Measurements from ENCODE around the gene ZNF277.

Gene ZNF277

GRCh38 chr7:112266595-112267270 is 60.2 kb downstream of the ZNF277 start:
- Histone ChIP-seq H3K27me3 (ENCODE audit: control insufficient read depth, insufficient read depth, low read length) (no peaks in the 10 kb centered on the region), H3K4me1 (ENCODE audit: control insufficient read depth, insufficient read depth, low read length) (peaks cover 3% of the 10 kb centered on the region)

DNA sequence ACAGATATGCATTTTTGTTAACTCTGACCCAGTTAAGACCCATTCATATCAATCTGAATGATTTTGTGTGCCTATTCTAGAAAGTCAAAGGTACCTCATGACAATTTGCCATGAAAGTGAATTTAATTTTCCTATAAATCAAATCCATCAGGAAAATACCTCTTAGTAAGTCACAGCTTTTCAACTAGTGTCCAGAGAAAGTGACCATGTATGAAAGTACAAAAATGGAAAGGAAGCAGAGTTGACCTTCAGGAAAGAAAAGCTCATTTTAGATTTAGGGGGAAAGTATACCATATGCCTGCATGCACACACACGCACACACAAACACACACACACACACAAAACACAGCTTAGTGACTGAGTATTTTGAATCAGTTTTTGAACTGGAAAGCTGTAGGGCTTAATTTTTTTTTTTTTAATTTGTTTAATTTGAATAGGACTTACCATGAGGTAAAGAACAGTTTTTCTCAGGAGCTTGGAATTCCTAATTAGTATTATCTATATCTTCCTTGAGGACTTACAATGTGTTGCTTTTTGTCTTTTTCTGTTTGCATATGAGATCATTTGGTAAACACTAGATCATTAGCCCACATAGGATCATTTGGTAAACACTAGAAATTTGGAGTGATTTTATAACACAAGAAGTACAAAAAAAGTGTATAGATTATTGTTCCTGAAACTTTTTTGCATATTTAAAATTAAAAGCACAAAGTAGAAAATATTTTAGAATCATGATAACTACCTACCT is 61.6 kb downstream of the ZNF277 start:
- Histone ChIP-seq H3K9ac (ENCODE audit: low read length) (no peak overlapping the region), H3K4me1 (ENCODE audit: control insufficient read depth, insufficient read depth, low read length) (peaks cover under 1% of the 10 kb centered on the region), H3K27me3 (ENCODE audit: control insufficient read depth, insufficient read depth, low read length) (no peaks in the 10 kb centered on the region), H3K9me3 (ENCODE audit: control insufficient read depth, low read length) (no peaks in the 10 kb centered on the region), H3K36me3 (ENCODE audit: control insufficient read depth, insufficient read depth, low read length) (no peaks in the 10 kb centered on the region), H3K4me3 (ENCODE audit: low read length) (no peak overlapping the region)

More at GRCh38 chr7:112266595-112267270, 60.2 kb downstream of the ZNF277 start:
- Histone ChIP-seq H3K9ac (ENCODE audit: low read length) (no peak overlapping the region), H3K9me3 (ENCODE audit: control insufficient read depth, low read length) (no peaks in the 10 kb centered on the region), H3K36me3 (ENCODE audit: control insufficient read depth, insufficient read depth, low read length) (no peaks in the 10 kb centered on the region), H3K4me3 (ENCODE audit: low read length) (no peak overlapping the region)

GRCh38 chr7:112271162-112271561 is 64.7 kb downstream of the ZNF277 start:
- Histone ChIP-seq H3K27me3 (ENCODE audit: control insufficient read depth, insufficient read depth, low read length) (no peaks in the 10 kb centered on the region), H3K4me1 (ENCODE audit: control insufficient read depth, insufficient read depth, low read length) (no peaks in the 10 kb centered on the region), H3K36me3 (ENCODE audit: control insufficient read depth, insufficient read depth, low read length) (no peaks in the 10 kb centered on the region), H3K9ac (ENCODE audit: low read length) (no peak overlapping the region), H3K4me3 (ENCODE audit: low read length) (no peak overlapping the region), H3K9me3 (ENCODE audit: control insufficient read depth, low read length) (no peaks in the 10 kb centered on the region)

DNA sequence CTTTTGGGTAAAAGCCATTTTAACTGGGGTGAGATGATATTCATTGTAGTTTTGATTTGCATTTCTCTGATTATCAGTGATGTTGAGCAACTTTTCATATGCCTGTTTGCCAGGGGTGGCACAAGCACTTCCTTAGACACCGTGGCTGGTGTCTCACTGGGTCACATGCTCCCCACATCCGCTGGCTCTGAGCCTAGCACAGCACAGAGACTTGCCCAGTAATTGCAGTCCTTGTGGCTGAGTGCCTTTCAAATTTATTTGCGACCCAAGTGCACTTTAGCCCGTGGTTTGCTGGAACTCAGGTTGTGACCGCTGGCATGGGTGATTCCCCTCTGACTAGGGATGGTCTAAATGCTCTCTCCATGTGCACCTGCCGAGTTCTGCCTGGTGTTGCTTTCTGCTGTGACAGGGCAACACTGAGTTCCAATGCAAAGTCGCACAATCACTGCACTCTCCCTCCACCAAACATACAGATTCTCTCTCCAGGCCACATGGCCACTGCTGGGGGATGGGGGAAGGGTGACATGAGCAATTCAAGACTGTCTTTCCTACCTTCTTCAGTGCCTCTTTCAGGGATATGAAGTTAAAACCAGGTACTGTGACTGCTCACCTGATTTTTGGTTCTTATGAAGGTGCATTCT is 66.5 kb downstream of the ZNF277 start:
- no peaks in the 10 kb centered on the region for H3K36me3 ChIP-seq (ENCODE audit: control insufficient read depth, insufficient read depth, low read length)
- no peaks in the 10 kb centered on the region for H3K9me3 ChIP-seq (ENCODE audit: control insufficient read depth, low read length)
- no peak overlapping the region for H3K4me3 ChIP-seq (ENCODE audit: low read length)
- no peak overlapping the region for H3K9ac ChIP-seq (ENCODE audit: low read length)
- no peaks in the 10 kb centered on the region for H3K4me1 ChIP-seq (ENCODE audit: control insufficient read depth, insufficient read depth, low read length)
- no peaks in the 10 kb centered on the region for H3K27me3 ChIP-seq (ENCODE audit: control insufficient read depth, insufficient read depth, low read length)

- Histone ChIP-seq H3K36me3 (ENCODE audit: control insufficient read depth, insufficient read depth, low read length) (no peaks in the 10 kb centered on the region), H3K27me3 (ENCODE audit: control insufficient read depth, insufficient read depth, low read length) (no peaks in the 10 kb centered on the region), H3K9me3 (ENCODE audit: control insufficient read depth, low read length) (no peaks in the 10 kb centered on the region), H3K4me1 (ENCODE audit: control insufficient read depth, insufficient read depth, low read length) (peaks cover 6% of the 10 kb centered on the region), H3K4me3 (ENCODE audit: low read length) (no peak overlapping the region), H3K9ac (ENCODE audit: low read length) (no peak overlapping the region)
These were observed 72.5 kb downstream of the ZNF277 start for GRCh38 chr7:112279042-112279441.

- H3K9ac ChIP-seq (ENCODE audit: low read length): no peak overlapping the region
- H3K4me1 ChIP-seq (ENCODE audit: control insufficient read depth, insufficient read depth, low read length): peaks cover 6% of the 10 kb centered on the region
- no peaks in the 10 kb centered on the region for H3K9me3 ChIP-seq (ENCODE audit: control insufficient read depth, low read length)
- H3K27me3 ChIP-seq (ENCODE audit: control insufficient read depth, insufficient read depth, low read length): no peaks in the 10 kb centered on the region
- H3K36me3 ChIP-seq (ENCODE audit: control insufficient read depth, insufficient read depth, low read length): no peaks in the 10 kb centered on the region
- no peak overlapping the region for H3K4me3 ChIP-seq (ENCODE audit: low read length)
These were observed 73.8 kb downstream of the ZNF277 start for GRCh38 chr7:112280267-112280666.

DNA sequence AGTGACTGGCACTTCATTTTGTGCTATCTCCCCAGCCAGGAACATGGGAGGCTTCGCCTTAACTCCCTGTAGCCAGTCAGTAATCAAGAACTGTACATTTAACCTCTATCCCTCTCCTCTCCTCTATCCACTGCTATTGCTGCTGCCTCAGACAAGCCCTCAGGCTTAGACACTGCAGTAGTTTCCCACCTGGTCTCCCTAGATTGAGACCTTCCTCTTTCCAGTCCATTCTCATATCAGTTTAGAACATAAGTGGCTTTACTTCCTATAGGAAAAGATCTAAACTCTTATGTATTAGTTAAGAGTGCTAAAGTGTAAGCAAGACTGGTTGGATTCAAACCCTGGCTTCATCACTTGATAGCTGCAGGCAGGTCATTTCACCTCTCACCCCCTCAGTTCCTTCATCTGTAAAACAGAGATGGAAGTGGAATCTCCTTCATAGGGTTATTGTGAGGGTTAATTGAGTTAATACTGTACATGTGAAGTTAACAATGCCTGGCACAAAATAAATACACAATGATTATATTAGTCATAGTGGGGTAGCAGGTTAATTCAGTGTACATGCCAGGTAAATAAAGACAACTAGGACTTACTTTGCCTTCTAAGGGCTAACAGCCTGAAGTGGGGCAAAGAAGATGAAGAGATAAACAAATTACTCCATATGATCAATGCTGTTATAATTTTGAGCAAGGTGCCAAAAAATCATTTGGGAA is 76.1 kb downstream of the ZNF277 start:
- peaks cover 6% of the 10 kb centered on the region for H3K4me1 ChIP-seq (ENCODE audit: control insufficient read depth, insufficient read depth, low read length)
- H3K9me3 ChIP-seq (ENCODE audit: control insufficient read depth, low read length): no peaks in the 10 kb centered on the region
- H3K27me3 ChIP-seq (ENCODE audit: control insufficient read depth, insufficient read depth, low read length): no peaks in the 10 kb centered on the region
- no peaks in the 10 kb centered on the region for H3K36me3 ChIP-seq (ENCODE audit: control insufficient read depth, insufficient read depth, low read length)
- H3K4me3 ChIP-seq (ENCODE audit: low read length): no peak overlapping the region
- H3K9ac ChIP-seq (ENCODE audit: low read length): no peak overlapping the region

DNA sequence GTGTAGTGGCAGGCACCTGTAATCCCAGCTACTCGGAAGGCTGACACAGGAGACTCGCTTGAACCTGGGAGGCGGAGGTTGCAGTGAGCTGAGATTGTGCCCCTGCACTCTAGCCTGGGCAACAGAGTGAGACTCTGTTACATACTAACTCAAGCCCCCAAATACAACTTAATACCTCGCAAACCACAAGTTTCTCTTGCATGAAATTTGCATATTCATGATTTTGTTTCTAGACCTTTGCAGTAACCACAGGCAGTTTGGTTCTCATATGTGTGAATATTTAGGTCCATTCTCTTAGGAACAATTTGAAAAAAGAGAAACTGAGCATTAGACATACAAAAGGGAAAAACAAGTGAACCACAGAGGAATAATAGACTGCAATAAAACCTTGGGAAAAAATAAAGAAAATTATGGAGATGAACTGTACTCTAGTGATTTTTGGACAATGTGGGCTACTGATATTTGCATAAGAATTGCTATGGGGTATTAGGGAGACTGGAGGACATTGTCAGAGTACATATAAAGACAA is 77.0 kb downstream of the ZNF277 start:
- H3K9ac ChIP-seq (ENCODE audit: low read length): no peak overlapping the region
- peaks cover 6% of the 10 kb centered on the region for H3K4me1 ChIP-seq (ENCODE audit: control insufficient read depth, insufficient read depth, low read length)
- no peak overlapping the region for H3K4me3 ChIP-seq (ENCODE audit: low read length)
- no peaks in the 10 kb centered on the region for H3K9me3 ChIP-seq (ENCODE audit: control insufficient read depth, low read length)
- no peaks in the 10 kb centered on the region for H3K36me3 ChIP-seq (ENCODE audit: control insufficient read depth, insufficient read depth, low read length)
- no peaks in the 10 kb centered on the region for H3K27me3 ChIP-seq (ENCODE audit: control insufficient read depth, insufficient read depth, low read length)

DNA sequence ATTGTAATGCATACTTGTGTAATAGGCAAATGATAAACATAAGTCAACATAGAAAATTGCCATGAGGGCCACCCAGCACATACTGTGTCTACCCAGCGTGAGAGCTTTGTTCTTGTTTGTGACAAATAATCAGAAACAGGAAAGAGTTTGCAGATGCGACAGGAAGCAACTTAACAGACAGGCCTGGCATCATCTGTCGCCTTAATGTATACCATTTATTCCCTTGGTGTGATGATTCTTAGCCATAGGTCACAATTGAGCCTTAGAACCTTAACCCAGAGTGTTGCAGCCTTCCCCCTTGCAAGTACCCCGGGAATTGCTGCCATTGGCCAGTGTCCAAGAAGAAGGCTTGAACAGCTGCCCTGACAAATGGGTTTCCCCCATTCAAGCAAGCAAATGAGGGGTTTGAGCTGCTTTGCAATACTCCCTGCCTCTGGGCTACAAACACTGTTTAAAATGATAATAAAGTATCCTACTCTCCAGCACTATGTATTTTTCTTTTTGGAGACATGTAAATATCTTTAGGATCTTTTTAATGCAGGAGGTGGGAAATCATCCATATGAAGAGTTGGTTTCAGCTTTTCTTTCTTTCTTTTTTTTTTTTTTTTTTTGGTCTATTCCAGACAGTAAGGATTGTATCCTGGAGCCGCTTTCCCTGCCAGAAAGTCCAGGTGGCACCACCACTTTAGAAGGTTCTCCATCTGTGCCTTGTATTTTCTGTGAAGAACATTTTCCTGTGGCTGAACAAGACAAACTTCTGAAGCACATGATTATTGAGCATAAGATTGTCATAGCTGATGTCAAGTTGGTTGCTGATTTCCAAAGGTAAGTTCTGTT is 80.0 kb downstream of the ZNF277 start:
- Histone ChIP-seq H3K27me3 (ENCODE audit: control insufficient read depth, insufficient read depth, low read length) (no peaks in the 10 kb centered on the region), H3K4me3 (ENCODE audit: low read length) (no peak overlapping the region), H3K36me3 (ENCODE audit: control insufficient read depth, insufficient read depth, low read length) (no peaks in the 10 kb centered on the region), H3K9ac (ENCODE audit: low read length) (no peak overlapping the region), H3K9me3 (ENCODE audit: control insufficient read depth, low read length) (no peaks in the 10 kb centered on the region), H3K4me1 (ENCODE audit: control insufficient read depth, insufficient read depth, low read length) (peaks cover 6% of the 10 kb centered on the region)

DNA sequence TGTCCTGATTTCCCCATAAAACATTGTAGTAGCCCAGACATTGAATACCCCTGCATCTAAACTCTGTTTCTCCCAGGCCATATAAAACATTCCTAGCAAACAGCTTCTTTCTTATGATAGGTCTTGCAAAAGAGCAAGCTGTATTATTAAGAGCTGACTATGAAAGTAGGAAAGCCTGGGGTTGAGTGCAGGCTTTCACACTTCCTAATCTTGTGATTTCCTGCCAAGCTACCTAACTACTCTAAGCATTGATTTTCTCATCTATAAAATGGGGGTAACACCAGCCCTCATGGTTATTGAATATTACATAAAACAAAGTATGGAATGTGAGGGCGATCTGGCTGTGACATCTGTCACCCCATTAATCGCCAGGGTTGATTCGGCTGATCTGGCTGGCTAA is 81.8 kb downstream of the ZNF277 start:
- no peak overlapping the region for H3K4me3 ChIP-seq (ENCODE audit: low read length)
- no peak overlapping the region for H3K9ac ChIP-seq (ENCODE audit: low read length)
- no peaks in the 10 kb centered on the region for H3K36me3 ChIP-seq (ENCODE audit: control insufficient read depth, insufficient read depth, low read length)
- H3K9me3 ChIP-seq (ENCODE audit: control insufficient read depth, low read length): no peaks in the 10 kb centered on the region
- H3K27me3 ChIP-seq (ENCODE audit: control insufficient read depth, insufficient read depth, low read length): no peaks in the 10 kb centered on the region
- H3K4me1 ChIP-seq (ENCODE audit: control insufficient read depth, insufficient read depth, low read length): no peaks in the 10 kb centered on the region

DNA sequence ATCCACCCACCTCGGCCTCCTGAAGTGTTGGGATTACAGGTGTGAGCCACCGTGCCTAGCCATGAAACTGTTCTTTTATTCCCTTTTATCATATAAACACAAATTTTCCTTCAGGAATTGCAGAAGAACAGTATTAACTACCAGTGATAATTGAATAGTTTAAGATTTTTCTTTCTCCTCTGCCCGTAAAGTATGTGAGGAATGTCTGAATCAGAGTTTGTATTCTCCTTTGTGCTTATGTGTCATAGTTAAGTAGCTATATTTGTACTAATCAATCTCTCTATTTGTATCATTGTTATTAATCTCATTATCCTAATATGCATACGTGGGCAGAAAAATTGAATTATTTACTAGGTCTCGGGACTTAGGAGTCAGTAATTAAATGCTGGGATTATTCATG is 83.6 kb downstream of the ZNF277 start:
- H3K9ac ChIP-seq (ENCODE audit: low read length): no peak overlapping the region
- H3K36me3 ChIP-seq (ENCODE audit: control insufficient read depth, insufficient read depth, low read length): no peaks in the 10 kb centered on the region
- no peaks in the 10 kb centered on the region for H3K4me1 ChIP-seq (ENCODE audit: control insufficient read depth, insufficient read depth, low read length)
- H3K27me3 ChIP-seq (ENCODE audit: control insufficient read depth, insufficient read depth, low read length): no peaks in the 10 kb centered on the region
- no peak overlapping the region for H3K4me3 ChIP-seq (ENCODE audit: low read length)
- no peaks in the 10 kb centered on the region for H3K9me3 ChIP-seq (ENCODE audit: control insufficient read depth, low read length)

Data from mucosa of stomach (tissue), 1 donor.